Epithelial cell of prostate (primary cell): ENCODE results near the gene PSAPL1.

Experiments used
- DNase-seq: peaks from one replicate; pipeline ENCODE4 v3.0.0-alpha.2; 2011; ENCODE audit warnings: low read depth, low spot score
- H3K27ac ChIP-seq: fragments of 450-650 bp; 2 replicates; pipeline ENCODE4 v1.5.1; 2017; ENCODE audit warnings: mild to moderate bottlenecking

PSAPL1 gene

DNA sequence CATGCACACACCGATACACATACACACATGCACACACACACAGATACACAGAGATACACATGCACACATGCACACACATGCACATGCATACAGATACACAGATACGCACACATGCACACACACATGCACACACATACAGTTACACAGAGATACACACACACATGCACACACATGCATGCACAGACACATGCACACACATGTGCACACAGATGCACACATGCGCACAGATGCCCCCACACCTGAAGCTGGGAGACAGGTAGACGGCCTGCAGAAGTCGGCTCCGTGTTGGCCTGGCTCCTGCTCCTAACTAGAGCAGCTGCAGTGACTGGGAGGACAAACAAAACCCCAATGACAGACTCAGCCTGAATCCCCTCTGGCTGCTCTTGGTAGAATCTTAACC lies 46.8 kb downstream of the PSAPL1 start:
- no peak for DNase-seq
- no peak overlapping the region for H3K27ac ChIP-seq

DNA sequence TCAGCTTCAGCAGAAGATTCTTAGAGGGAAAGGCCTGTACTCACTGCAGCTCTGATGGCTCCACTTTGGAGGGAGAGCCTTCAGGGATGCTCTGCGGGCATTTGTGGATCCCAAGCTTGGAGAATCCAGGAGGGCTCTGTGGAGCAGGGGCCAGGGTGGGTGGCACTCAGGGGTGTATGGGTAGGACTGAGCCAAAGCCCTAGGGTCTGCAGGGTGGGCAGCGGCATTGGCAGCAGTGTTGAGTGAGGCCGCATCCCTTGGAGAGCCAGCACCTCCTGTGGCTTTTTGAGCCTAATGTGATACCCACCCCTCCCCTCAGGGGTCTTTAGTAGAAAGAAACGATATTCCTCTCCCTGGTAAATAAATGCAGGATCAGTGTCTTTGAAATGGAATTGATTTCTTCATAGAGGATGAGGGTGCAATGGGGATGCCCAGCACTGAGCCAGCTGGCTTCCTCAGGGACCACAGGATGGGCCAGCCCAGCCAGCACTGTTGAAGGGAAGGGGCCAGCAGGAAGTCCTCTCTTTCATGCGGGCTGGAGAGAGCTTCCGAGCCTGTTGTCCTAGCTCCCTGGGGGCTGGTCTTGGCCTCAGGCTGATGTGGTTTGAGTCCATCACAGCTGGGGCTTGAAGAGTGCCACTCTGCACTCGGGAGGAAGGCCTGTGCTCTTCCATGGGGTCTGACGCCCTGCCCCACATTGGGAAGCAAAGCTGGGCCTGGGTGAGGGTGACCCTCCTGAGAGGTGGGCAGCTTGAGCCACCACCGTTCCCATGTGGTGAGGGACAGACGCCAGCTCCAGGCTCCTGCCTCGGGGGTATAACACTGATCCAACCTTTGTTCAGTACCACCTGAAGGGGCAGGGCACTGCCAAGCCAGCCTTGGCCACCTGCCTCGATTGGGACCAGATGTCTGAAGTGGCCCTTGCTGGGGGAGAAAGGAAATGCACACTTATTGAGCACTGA lies 49.5 kb downstream of the PSAPL1 start:
- no peak overlapping the region for H3K27ac ChIP-seq
- DNase-seq = no peak

DNA sequence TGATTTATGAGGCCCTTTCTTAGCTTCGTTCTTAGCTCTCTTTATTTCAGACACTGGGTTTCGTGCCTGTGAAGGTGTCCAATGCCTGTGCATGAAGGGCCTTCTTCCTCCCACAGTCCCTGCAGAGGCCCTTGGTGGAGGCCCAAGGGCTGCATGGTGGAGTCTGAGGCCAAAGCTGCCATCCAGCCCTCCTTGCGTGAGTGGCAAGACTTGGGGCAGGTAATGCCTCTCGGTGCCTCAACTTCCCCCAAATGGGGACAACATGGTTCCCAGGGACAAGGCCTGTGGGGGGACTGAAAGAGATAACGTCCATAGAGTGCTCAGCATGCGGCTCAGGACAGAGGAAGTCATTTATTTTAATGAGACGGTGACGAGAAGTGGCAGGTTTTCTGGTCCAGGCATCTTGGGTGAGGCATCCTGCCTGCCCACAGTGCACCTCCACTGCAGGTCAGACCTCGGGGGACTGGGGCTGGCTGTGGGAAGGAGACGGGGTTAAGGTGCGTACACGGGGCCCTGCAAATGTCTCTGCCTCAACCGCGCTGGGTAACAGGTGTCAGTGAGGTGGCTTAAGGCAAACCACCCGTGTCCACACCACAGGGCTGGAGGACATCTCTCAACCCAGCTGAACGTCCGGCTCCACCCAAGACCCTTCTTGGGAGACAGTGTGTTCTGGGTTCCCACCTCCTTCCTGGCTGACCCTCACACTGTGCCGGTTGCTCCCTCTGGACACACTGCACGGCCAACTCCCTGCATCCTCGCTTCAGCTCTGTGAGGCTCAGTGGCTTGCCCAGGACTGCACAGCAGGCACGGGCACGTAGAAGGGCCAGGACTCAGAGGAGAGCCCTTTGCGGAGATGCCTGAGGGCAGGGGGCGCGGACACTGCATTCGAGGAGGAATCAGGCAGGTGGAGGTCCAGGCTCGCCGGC lies 50.5 kb downstream of the PSAPL1 start:
- DNase-seq = no peak
- no peak overlapping the region for H3K27ac ChIP-seq

DNA sequence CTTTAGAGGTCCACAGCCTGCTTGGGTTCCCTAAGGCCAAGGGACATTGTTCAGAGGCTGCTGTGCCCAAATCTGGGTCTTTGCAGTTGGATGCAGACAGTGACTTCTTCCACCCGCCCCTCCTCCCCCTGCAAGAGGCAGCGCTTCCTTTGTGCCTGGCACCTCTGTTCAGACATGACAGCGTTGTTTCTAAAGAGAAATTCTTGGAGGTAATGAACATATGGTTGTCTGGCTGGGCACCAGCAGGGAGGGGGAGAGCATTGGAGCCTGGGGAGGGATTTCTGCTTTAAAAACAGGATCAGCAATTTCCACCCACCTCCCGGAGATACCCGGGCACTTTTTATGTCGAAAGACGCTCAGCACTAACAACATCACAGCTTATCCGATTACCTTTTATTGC lies 51.5 kb downstream of the PSAPL1 start:
- DNase-seq = no peak
- no peak overlapping the region for H3K27ac ChIP-seq

DNA sequence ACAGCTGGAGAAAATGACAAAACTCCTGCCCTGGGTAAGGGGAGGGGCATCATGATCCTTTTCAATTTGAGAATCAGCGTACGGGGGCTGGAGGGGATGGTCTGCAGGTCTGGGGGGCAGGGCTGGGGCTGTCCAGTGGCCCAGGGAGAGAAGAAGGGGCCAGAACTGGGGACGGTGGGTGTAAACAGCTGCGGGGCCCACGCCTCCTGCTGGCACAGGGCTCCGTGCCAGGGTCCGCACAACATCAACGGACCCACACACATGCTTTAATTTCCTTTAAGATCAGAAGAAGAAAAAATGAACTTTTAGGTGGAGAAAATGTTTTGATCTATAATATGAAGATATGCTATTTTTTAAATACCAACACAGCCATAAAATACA lies 52.1 kb downstream of the PSAPL1 start:
- no peak for DNase-seq
- H3K27ac ChIP-seq = no peak overlapping the region

DNA sequence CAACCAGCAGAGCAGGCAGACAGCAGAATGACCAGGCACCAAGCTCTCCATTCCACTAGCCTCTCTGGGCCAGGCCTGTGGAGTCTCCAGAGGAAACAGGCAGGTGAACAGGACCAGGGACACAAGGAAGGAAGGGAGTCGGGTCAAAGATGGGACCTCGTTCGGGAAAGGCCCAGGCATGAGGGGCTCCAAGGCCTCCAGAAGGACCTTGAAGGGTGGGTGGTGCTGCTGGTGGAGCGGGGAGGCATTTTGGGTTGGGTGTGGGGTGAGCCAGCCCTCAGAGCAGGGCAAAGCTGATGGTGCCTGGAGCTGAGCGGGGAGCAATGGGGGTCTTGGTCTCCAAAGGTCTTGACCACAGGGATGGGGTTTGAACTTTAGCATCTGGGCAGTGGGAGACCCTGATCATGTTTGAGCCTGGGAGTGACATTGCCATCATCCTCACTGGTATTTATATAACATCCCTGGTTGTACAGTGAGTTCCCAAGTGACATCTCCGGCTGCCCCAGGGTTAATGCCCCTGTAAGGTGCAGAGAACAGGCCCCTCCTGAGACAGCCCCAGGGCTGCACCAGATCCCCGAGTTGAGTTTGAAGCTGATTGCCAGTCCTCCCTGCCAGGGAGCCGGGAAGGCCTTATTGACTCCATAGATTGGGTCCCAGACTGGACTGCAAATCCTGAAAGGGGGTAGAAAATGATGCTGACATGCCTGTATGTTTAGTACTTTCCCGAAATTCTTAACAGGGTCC lies 52.7 kb downstream of the PSAPL1 start:
- DNase-seq = no peak
- H3K27ac ChIP-seq = no peak overlapping the region

DNA sequence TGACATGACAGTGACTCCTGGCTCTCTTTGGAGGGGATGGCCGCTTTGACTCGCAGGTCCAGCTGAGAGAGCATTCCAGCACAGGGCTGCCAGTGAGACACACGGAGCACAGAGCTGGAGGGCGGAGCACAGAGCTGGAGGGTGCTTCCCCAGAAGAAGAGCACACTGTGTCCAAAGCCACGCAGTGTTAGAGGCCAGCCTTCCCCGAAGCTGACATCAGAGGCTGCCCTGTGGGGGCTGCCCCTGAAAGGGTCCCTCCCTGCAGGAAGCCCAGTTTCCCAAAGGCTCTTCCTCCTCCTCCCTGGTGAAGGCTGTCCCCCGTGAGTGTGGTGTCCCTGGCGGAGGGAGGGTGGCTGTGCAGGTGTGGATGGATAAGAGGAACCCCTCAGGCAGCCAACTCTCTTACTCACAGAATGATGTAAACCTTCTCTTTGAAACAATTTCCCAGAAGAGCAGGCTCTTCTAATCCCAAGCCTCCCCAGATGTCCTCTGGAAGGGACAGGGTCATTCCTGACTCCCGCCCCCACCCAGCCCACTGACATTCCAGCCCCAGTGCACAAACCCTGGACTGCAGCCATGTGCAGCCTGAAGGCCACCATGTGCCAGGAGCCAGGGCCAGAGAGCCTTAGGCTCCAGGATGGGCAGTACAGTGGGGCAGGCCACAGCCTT lies 53.4 kb downstream of the PSAPL1 start:
- no peak overlapping the region for H3K27ac ChIP-seq
- no peak for DNase-seq
